ENCODE data around the gene XYLT1. TPM values are rescaled to one million over a fixed set of nuclear protein-coding genes. Genes with fewer than 3 reads are reported as not detected.

XYLT1 gene
- total RNA-seq, 1 donor from 2014 or later, result 17.6 TPM

DNA sequence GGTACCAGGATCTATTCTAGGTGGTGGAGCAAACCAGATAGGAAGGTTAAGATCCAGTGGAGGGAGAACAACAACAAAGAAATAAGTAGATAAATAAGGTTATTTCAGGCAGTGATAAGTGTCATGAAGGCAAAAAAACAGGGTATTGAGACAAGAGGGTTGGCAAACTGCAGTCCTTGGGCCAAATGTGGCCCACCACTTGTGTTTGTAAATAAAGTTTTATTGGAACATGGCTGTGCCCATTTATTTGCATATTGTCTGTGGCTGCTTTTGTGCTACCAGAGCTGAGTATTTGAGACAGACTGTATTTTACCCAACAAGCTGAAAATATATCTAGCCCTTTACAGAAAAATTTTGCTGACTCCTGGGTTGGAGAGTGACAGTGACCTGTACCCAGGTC, 361.3 kb downstream of the XYLT1 start:
- H3K9me3 Mint-ChIP-seq (ENCODE audit: low read depth), result no peaks in the 10 kb centered on the region
- H3K27ac Mint-ChIP-seq (ENCODE audit: unreplicated experiment), result no peak overlapping the region
- no peaks in the 10 kb centered on the region for H3K27me3 Mint-ChIP-seq (ENCODE audit: low read depth)
- H3K4me1 Mint-ChIP-seq (ENCODE audit: low read depth), result no peaks in the 10 kb centered on the region
- H3K4me3 Mint-ChIP-seq (ENCODE audit: unreplicated experiment), result no peak overlapping the region
- peaks cover 3% of the 10 kb centered on the region for H3K36me3 Mint-ChIP-seq (ENCODE audit: low read depth)
- TF ChIP-seq, protein P1, sequence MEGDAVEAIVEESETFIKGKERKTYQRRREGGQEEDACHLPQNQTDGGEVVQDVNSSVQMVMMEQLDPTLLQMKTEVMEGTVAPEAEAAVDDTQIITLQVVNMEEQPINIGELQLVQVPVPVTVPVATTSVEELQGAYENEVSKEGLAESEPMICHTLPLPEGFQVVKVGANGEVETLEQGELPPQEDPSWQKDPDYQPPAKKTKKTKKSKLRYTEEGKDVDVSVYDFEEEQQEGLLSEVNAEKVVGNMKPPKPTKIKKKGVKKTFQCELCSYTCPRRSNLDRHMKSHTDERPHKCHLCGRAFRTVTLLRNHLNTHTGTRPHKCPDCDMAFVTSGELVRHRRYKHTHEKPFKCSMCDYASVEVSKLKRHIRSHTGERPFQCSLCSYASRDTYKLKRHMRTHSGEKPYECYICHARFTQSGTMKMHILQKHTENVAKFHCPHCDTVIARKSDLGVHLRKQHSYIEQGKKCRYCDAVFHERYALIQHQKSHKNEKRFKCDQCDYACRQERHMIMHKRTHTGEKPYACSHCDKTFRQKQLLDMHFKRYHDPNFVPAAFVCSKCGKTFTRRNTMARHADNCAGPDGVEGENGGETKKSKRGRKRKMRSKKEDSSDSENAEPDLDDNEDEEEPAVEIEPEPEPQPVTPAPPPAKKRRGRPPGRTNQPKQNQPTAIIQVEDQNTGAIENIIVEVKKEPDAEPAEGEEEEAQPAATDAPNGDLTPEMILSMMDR (IDR thresholded peaks at IDR 0.05), result no peak
- DNase-seq (ENCODE audit: low spot score), result no peak

GRCh38 chr16:17108596-17108995, 362.2 kb downstream of the XYLT1 start:
- no peak overlapping the region for H3K27ac Mint-ChIP-seq (ENCODE audit: unreplicated experiment)
- H3K27me3 Mint-ChIP-seq (ENCODE audit: low read depth), result no peaks in the 10 kb centered on the region
- DNase-seq (ENCODE audit: low spot score), result no peak
- no peaks in the 10 kb centered on the region for H3K9me3 Mint-ChIP-seq (ENCODE audit: low read depth)
- peaks cover 3% of the 10 kb centered on the region for H3K36me3 Mint-ChIP-seq (ENCODE audit: low read depth)
- no peak overlapping the region for H3K4me3 Mint-ChIP-seq (ENCODE audit: unreplicated experiment)
- no peaks in the 10 kb centered on the region for H3K4me1 Mint-ChIP-seq (ENCODE audit: low read depth)
- TF ChIP-seq, protein P1 (IDR thresholded peaks at IDR 0.05), result no peak

DNA sequence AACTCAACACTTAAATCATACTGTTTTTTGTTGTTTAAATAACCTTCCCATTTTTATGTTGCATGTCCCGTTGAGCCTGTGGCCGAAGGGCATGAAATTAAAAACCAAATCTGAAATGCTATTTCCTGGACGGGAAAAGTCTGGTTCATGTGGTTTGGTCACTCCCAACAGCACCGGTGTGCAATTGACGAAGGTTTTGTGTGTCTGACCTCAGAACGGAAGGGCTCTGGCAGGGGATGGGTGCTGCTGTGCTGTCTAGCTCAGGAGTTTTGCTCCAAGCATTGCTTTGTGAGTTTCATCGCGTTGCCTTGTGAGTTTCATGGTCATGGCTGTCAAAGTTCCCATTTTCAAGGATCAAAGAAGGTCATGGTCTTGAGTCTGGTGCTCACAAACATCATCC, 363.3 kb downstream of the XYLT1 start:
- Mint-ChIP-seq H3K4me1 (ENCODE audit: low read depth) (no peaks in the 10 kb centered on the region), H3K9me3 (ENCODE audit: low read depth) (no peaks in the 10 kb centered on the region), H3K36me3 (ENCODE audit: low read depth) (peaks cover 3% of the 10 kb centered on the region), H3K27me3 (ENCODE audit: low read depth) (no peaks in the 10 kb centered on the region), H3K4me3 (ENCODE audit: unreplicated experiment) (no peak overlapping the region), H3K27ac (ENCODE audit: unreplicated experiment) (no peak overlapping the region)
- TF ChIP-seq, protein P1 (IDR thresholded peaks at IDR 0.05), result no peak
- DNase-seq (ENCODE audit: low spot score), result no peak

DNA sequence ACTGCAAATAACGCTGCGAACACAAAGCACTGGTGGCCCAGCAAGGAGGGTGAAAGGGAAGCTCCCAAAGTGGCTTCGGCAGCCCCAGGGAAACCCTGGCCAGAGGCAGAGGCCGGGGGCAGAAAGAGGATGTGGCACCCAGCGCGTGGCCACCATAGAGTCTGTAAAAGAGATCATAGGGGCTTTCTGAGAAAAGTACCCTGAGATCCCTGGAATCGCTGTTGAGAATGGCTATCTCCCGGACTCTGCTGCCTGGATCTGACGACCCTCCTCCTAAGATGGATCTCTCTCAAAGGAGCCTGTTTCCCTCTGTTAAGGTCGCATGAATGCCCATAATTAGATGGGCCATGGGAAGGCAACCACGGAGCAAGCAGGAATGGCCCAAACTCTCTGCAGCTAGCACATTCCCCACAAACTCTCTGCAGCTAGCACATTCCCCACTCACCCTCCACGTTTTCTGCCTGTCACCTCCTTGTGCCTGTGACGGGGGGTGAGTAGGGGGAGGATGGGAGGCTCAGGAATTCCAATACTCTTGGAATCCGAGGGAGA, 364.4 kb downstream of the XYLT1 start:
- H3K4me3 Mint-ChIP-seq (ENCODE audit: unreplicated experiment), result no peak overlapping the region
- H3K27me3 Mint-ChIP-seq (ENCODE audit: low read depth), result no peaks in the 10 kb centered on the region
- H3K4me1 Mint-ChIP-seq (ENCODE audit: low read depth), result no peaks in the 10 kb centered on the region
- no peak overlapping the region for H3K27ac Mint-ChIP-seq (ENCODE audit: unreplicated experiment)
- H3K36me3 Mint-ChIP-seq (ENCODE audit: low read depth), result peaks cover 3% of the 10 kb centered on the region
- H3K9me3 Mint-ChIP-seq (ENCODE audit: low read depth), result no peaks in the 10 kb centered on the region
- TF ChIP-seq, protein P1 (IDR thresholded peaks at IDR 0.05), result no peak
- DNase-seq (ENCODE audit: low spot score), result no peak

DNA sequence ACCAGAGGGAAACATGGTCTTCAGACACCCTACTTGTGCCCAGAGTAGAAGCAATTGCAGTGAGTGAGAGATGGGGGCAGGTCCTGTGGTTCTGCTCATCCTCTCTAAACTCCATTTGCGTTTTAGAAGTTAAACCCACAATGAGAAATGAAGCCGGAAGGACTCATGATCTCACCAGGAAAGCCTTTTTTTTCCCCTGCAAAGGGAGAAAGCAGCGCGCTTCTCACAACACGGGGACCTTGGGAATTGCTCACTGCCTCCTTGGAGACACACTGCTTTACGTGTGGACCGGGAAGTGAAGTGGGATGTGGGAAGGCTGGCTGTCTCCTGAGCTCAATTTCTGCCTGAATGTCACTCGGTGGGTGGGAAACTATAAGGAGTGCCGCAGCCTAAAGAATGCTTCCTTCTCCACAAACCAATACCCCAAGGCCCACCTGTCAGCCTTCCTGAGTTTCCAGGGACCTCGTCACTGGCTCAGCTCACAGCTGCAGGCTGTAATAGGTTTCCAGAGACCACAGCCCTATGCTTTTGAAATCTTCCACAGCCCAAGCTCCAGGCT, 365.4 kb downstream of the XYLT1 start:
- H3K27me3 Mint-ChIP-seq (ENCODE audit: low read depth), result no peaks in the 10 kb centered on the region
- TF ChIP-seq, protein P1 (IDR thresholded peaks at IDR 0.05), result no peak
- H3K27ac Mint-ChIP-seq (ENCODE audit: unreplicated experiment), result no peak overlapping the region
- DNase-seq (ENCODE audit: low spot score), result no peak
- H3K4me1 Mint-ChIP-seq (ENCODE audit: low read depth), result no peaks in the 10 kb centered on the region
- peaks cover 3% of the 10 kb centered on the region for H3K9me3 Mint-ChIP-seq (ENCODE audit: low read depth)
- H3K4me3 Mint-ChIP-seq (ENCODE audit: unreplicated experiment), result no peak overlapping the region
- H3K36me3 Mint-ChIP-seq (ENCODE audit: low read depth), result peaks cover 3% of the 10 kb centered on the region
